NCI-H2107 treated with DMSO at 0.1 percent for 48 hours (cell line): ENCODE data around the gene PPP2R3C.
"Not testable (repeated sequence)": the region's sequence is repeated elsewhere in the genome, so short reads cannot be mapped to it uniquely, and the experiment has no call there.

Source experiments
- DNase-seq: peaks from one replicate; lab custom pipeline; 2025; ENCODE audit not compliant: unreplicated experiment; lab: John Stamatoyannopoulos, UW

Gene PPP2R3C

DNA sequence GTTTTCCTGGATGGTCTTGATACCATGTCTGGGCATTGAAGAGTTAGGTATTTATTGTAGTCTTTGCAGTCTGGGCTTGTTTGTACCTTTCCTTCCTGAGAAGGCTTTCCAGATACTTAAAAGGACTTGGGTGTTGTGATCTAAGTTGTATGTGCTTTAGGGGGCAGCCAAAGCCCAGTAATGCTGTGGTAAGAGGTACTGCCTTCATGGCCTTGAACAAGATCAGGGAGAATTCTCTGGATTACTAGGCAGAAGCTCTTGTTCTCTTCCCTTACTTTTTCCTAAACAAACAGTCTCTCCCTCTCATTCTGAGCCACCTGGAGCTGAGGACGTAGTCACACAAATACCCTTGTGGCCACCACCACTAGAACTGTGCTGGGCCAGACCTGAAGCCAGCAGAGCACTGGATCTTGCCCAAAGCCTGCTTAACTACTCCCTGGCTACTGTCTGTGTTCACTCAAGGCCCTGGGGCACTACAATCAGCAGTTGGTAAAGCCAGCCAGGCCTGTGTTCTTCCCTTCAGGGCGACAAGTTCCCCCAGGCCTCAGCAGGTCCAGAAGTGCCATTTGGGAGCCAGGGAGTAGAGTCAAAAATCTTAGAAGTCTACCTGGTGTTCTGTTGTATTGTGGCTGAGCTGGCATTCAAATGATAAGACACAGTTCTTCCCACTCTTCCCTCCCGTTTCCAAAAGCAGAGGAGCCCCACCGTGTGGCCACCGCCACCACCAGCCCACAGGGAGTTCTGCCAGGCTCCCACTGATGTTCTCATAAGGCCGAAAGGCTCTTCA, 11.9 kb upstream of the PPP2R3C start:
- DNase-seq, result no peak

DNA sequence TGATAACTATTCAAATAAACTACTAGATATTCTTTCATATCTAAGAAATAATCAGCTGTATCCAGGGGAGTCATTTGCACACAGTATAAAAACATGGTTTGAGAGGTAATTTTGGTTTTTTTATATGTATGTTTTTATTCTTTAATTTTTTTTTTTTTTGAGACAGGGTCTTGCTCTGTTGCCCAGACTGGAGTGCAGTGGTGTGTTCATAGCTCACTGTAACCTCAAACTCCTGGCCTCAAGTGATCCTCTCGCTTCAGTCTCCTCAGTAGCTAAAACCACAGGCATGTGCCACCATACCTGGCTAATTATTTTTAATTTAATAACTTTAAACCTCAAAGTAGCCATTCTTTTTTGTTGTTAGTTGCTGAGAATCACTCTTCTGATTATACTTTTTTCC, 2.3 kb upstream of the PPP2R3C start:
- DNase-seq, result no peak

DNA sequence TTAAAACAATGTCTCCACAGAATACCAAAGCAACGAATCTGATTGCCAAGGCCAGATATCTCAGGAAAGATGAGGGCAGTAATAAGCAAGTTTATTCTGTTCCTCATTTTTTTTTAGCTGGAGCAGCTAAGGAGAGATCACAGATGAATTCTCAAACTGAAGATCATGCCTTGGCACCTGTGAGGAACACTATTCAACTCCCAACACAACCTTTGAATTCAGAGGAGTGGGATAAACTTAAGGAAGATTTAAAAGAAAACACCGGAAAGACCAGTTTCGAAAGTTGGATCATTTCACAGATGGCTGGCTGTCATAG, 1.6 kb upstream of the PPP2R3C start:
- no peak for DNase-seq

DNA sequence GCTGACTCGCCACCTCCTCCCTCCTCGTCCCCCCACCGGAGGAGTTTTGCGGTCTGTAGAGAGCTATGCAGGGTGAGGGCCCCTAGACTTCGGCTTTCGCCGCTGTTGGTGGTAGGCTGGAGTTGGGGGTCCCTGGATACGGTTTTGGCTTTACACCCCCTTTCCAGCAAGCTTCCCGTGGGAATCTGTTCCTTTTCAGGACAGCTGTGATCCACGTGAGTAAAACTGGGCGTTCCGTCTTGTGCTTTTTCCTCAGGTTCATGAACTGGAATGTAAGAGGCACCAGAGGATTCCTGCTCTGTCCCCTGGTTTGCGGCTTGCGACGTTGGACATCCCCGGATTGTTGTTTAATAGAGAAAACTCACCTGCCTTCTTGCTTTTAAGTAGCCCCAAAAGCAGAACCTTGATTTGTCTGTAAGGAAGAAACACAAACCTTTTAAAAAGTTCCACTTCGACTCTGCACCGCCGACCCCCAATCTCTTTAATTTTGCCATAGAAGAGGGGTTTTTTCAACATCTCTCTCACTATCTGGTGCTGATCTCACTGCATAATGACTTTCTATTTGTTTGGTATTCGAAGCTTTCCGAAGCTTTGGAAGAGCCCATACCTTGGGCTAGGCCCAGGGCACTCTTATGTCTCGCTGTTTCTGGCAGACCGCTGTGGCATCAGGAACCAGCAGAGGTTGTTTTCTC, 1.1 kb upstream of the PPP2R3C start:
- DNase-seq, result peak; percentile 49

DNA sequence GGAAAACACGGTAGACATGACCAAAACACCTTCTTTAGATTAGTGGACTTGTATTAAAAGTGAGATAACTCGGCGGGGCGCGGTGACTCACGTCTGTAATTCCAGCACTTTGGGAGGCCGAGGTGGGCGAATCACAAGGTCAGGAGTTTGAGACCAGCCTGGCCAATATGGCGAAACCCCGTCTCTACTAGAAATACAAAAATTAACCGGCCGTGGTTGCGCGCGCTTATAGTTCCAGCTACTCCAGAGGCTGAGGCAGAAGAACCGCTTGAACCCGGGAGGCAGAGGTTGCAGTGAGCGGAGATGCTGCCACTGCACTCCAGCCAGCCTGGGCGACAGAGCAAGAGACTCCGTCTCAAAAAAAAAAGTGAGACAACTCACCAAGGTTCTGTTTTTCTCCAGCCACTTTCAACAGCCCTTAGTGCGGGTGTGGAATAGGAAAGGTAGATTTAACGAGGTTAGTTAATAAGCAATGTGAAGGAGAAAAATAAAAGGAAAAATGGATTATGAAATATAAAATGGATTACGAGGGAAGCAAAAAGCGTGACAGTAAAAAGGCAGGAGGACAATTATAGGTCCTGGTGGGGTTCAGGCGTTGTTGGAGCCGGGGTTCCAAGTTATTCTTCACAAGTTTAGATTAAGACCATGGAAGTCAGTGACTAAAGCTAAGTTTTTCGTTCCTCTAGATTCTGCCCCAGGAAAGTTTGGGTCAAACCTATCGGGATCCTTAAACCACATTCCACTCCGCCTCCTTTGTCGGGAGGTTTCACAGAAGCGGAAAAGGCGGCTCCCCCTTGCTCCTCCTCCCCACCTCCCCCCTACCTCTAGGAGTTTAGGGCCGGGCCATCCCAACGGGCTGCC, 534 bp downstream of the PPP2R3C start:
- DNase-seq, result no peak

DNA sequence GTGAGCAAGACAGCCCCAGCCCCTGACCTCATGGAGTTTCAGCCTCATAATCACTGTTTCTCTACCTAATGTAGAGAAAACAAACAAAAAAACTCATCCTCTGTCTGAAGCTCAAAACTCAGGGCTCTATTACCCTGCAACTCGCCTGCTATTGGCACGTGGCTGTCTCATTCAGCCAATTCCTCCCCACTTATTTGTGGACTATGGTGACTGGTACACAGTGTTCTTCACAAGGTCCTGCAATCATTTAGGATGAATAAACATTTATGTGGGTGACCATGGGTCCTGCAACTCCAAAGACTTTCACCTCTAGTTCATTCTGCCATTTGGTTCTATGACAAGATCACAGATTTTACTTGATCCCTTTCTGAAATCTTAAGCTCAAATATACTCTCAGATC, 4.7 kb downstream of the PPP2R3C start:
- DNase-seq, result no peak

DNA sequence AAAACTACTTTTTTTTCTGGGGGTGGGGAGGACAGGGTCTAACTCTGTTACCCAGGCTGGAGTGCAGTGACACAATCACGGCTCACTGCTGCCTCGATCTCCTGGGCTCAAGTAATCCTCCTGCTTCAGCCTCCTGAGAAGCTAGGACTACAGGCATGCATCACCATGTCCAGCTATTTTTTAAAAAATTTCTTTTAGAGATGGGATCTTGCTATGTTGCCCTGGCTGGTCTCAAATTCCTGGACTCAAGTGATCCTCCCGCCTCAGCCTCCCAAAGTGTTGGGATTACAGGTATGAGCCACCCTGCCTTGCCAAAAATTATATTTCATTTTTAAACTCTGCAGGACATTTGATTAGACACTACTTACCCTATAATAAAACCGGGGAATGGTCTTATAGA, 5.5 kb downstream of the PPP2R3C start:
- no peak for DNase-seq

DNA sequence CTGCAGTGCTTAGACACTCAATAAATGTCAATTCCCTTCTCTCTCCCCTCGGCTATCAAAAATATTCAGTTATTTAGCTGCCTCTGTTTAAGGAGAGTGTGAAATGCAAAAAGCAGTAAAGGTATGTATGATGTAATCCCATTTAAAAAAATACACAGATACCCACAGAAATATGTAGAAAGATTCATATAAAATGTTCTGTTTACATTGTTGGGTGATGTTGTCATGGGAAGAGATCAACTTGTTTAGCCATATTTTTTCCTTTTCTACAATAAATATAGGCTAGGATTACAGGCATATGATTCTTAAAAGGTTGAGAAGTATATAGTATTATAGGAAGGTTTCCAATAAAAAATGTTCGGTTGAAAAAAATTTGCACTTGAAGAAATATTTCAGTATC, 7.8 kb downstream of the PPP2R3C start:
- no peak for DNase-seq

DNA sequence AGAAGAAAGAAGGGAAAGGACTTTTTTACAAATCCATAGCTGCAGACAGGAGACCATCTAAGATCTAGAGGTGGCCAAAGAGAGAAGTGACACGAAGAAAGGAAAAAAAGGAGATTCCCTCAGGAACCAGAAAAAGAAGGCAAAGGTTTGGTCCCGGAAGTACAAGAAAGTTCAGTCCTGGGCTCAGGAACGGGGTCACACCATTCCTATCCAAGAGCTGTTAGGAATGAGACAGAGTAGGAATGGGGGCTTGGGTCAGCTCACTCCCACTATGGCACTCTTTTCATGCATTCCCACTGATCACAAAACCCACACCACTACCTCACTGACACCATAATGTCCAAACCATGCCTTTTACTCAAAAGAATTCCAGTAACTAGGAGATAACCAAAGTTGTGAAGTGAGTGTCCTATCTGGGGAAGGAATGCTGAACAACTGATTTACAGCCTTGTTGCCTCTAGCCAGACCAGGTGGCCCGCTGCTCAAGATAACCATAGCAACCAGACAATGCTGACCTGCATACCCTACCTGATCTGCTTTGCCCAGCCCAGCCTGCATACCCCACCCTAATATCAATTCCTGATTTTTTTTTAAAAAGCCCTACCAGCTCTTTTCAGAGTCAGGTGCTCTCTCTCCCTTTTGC, 8.4 kb downstream of the PPP2R3C start:
- no peak for DNase-seq

DNA sequence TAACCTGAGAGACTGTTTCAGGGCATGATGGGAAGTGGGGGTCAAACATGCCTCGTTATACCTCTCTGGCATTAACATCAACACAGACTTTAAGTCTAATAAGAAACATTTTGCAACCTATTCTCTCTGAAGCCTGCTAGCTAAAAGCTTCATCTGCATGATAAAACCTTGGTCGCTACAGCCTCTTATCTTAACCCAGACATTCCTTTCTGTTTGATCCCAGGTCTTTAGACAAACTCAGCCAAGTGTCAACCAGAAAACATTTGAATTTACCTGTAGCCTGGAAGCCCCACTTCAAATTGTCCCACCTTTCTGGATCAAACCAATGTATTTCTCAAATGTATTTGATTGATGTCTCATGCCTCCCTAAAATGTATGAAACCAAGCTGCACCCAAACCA, 9.1 kb downstream of the PPP2R3C start:
- DNase-seq, result no peak

DNA sequence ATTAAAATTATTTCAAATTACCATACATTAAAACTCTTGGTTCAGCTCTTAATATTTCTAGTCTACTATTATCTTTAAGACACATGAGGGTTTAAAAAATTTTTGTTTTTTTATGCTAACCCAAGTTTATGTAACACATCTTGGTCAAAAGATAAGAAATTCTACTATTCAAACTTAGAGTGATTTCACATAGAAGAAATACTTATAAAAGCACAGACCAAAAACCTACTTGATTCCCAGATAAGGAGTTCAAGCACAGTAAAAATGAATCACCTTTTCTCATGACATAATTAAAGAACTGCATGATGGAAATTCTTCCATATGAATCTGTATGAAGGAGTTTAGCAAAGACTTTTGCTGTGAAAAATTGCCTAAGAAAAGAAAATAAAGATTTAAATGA, 13.9 kb downstream of the PPP2R3C start:
- no peak for DNase-seq

DNA sequence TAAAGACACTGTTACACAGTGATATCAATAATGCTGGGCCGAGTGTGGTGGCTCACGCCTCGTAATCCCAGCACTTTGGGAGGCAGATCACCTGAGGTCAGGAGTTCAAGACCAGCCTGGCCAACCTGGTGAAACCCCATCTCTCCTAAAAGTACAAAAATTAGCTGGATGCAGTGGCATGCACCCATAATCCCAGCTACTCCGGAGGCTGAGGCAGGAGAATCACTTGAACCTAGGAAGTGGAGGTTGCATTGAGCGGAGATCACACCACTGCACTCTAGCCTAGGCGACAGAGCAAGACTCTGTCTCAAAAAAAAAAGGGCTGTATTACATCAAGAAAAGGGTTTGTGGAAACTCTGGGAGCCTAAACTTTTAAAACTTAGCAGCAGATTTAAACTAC, 27.1 kb downstream of the PPP2R3C start:
- not testable (repeated sequence) for DNase-seq

DNA sequence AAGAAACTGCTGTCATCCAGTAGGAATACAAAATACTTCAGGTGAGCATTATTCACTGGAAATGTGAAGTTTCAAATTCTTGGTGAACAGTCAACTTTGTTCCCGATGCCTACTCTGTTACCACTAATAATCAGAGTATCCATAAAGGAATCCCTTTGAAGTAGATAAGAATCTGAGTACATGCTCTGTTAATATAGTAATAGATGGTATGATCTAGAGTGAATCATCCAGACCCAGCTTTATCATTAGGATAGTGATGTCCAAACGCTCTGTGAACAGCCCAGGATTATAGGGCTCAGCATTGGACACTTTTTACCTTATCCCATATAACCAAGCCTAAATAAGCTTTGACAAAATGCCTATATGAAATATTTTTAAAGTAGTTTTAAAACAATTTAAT, 33.3 kb downstream of the PPP2R3C start:
- DNase-seq, result no peak

DNA sequence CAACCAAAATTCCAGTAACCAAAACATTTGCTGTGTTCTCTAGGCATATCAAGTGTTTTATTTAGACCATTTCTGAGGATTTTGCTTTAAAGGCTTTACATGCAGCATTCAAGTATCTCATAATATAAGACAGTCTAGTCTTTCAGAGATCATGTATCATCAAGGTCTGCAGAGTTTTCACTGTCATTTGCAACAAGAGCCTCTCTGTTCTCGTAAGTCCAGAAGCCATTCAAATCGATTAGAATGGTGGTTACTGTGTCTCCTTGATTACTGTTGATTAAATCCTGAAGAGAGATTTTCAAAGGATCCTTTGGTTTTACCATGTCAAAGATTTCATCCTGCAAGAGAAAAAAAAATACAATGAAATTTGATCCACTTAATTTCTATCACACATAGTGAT, 36.3 kb downstream of the PPP2R3C start:
- no peak for DNase-seq

DNA sequence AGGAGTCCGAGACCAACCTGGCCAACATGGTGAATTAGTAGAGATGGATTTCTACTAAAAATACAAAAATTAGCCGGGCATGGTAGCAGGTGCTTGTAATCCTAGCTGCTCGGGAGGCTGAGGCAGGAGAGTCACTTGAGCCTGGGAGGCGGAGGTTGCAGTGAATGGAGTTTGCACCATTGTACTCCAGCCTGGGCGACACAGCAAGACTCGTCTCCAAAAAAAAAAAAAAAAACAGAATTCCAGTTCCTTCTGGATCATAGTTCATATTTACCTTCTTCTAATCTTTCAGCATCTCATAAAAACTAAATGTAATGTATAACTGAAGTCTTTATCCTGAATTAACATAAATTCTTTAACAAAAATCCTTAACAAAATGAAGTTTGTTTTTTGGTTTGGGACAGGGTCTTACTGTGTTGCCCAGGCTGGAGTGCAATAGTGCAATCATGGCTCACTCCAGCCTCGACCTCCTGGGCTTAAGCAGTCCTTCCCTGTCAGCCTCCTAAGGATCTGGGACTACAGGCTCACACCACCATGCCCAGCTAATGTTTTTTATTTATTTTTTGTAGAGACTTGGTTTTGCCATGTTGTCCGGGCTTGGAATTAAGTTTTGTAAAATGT, 38.1 kb downstream of the PPP2R3C start:
- no peak for DNase-seq

DNA sequence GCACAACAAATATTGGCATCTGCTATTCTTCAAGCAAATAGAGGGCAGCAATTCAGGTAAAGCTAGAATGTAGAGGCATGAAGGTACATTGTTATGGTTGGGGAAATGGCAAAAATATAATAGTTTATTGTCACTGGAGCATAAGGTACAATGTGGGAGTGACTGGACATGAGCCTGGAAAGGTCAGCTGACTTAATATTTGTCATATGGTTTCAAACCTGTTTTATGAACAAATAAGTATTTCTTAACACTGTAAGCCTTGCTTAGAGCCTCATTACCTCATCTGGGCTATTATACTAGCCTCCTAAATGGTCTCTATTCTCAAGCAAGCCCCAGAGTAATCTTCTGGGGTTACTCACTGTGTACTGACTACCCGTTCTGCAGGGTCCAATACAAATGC, 42.0 kb downstream of the PPP2R3C start:
- DNase-seq, result no peak

DNA sequence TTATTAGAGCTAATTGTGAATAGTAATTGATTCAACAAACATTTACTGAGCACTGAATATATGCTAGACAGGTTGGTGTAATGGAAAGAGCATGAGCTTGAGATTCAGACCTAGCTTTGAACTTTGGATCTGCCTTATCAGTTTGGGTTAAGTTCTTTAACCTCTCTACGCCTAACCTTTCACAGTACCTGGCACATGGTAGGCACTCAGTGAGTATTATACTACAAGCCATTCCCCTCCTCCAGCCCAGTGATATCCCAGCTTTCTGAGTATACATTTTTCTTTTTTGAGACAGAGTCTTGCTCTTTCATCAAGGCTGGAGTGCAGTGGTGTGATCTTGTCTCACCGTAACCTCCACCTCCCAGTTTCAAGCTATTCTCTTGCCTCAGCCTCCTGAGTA, 43.7 kb downstream of the PPP2R3C start:
- DNase-seq, result no peak

DNA sequence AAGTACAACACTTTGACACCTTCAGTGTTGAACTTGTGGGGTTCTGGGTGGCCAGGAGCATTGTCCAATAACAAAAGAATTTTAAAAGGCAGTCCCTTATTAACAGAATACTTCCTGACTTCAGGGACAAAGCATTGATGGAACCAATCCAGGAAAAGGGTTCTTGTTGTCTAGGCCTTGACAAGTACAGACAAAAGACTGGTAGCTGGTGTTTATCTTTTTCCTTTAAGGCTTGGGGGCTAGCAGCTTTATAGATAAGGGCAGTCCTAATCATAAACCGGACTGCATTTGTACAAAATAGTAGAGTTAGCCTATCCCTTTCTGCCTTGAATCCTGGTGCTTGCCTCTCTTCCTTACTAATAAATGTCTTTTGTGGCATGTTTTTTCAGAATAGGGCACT, 48.3 kb downstream of the PPP2R3C start:
- DNase-seq, result no peak

DNA sequence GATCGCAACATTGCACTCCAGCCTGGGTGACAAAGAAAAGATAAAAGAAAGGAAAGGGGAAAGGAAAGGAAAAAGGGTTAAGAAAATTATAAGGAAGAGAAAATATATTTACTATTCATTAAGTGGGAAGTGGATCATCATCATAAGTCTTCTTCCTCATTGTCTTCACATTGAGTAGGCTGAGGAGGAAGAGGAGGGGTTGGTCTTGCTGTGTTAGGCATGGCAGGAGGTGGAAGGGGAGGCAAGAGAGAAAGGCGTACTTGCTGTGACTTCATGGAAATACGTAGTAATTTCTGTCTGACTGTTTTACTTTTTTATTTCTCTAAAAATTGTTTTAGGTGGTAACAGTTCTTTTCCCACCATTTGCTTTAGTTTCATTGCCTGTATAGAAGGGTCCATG, 49.6 kb downstream of the PPP2R3C start:
- no peak for DNase-seq

DNA sequence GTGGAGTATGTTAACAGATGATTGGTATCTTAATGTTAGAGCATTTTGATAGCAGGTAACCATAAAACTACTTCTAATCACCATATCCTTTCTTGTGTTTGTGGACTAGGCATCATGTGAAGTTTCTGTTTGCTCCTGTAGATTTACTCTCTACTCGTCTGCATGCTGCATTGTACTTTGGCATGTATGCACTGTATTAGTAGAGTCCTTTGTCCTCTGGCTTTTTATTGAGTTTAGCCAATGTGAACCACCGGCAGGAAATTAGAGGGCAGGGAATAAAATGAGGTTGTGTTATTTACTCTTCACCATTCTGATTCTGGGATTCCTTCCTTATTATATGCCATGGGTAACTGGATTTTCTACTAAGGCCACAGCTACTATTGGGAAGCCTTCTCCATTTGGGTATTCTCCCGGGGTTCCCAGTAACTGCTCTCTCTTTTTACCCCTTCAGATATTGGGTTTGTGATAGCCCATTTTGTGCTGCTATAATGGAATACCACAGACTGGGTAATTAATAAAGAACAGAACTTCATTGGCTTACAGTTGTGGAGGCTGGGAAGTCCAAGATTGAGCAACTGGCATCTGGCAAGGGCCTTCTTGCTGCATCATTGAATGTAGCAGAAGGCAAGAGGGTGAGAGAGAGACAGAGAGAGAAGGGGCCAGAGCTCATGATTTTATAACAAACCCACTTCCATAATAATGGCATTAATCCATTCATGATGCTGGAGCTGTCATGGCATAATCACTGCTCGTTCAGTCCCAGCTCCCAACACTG, 53.4 kb downstream of the PPP2R3C start:
- no peak for DNase-seq
